NCI-H1105 (cell line): ENCODE data around the gene TEX51.
A peak's percentile ranks its signal among the peaks of the same experiment; 100 is the strongest.

Experiments
- DNase-seq: peaks from one replicate; lab custom pipeline; 2025; lab: John Stamatoyannopoulos, UW

TEX51 gene

DNA sequence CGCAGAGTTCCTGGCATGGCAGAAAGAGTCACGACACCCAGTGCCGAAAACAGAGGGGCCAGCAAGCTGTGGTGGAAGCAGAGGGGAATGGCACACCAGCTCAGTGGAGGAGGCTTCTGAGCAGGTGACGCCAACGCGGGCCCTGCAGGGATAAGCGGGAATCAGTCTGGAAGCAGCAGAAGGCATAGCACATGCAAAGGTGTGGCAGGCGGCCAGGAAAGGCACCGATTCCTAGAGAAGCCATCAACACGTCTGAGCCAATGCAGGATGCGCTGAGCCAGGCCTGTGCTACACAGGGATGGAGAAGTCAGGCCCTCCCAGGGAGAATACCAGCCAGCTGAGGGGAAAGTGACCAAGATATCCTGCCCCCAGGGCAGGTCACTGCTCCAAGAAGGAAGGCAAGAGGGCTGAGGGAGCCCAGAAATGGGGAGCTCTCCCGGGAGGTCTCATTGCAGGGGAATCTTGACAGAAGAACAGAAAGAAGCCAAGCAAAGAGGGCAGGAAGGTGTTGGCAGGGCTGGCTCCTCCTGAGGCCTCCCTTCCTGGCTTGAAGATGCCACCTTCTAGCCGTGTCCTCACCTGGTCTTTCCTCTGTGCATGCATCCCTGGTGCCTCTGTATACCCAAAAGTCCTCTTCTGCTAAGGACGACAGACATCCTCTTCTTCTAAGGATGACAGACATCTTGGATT lies 16.3 kb downstream of the TEX51 start:
- DNase-seq: no peak

- DNase-seq: no peak
Measured at GRCh38 chr2:126915903-126916302, 17.2 kb downstream of the TEX51 start.

GRCh38 chr2:126916744-126917143 lies 18.1 kb downstream of the TEX51 start:
- DNase-seq: no peak

DNA sequence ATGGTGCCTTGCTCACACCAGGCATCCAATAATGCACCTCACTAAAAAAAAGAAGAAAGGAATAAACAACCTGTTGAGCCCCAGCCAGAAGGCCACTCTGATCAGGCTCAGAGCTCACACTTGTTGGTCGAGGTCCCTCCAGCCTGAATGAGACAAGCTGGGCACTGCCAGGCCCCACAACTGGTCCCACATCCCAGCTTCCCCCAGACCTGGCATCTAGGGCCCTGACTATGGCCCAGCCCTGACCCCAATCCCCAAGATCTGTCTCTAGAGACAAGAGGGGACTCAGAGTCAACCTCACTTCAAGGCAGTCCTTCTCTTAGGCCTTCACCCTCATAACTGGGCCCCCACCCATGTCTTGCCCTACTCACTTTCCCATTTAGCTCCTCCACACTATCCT lies 22.4 kb downstream of the TEX51 start:
- no peak for DNase-seq

DNA sequence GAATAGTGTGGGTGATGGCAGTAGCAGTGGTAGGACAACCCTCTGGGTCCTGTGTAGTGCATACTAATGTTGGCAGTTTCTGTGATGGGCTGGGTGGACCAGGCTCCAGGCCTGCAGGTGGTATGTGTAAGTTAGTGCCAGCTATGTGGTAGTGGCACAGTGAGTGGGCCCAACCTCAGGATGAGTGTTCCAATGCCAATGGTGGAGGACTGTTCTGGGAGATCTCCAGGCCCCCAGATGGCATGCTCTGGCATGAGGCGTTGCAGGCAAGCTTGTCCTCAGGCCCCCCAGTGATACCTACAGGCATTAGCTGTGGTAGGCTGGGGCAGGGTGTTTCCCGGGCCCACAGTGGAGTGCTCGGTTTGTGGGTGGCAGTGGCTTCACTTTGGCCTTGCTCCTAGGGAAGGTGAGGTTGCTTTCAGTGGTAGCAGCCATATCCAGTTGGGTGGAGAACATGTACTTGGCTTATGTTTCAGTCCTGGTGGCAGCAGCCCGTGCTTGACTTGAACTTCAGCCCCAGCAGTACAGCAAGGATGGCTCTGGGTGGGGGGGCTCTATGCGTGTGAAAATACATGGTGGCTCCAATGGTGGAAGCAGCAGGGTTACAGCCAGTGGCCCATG lies 32.4 kb downstream of the TEX51 start:
- DNase-seq: no peak

DNA sequence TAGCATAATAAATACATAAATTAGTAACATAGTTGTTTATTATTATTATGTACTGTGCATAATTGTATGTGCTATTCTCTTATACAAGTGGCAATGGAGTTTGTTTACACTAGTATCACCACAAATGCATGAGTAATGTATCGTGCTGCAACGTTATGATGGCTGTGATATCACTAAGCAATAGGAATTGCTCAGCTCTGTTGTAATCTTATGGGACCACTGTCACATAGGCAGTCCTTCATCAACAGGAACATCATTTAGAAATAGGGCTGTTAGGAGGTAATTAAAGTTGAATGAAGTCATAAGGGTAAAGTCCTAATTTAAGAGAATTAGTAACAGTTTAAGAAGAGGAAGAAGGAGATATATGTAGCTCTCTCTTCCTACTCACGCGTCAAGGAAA lies 33.8 kb downstream of the TEX51 start:
- DNase-seq: no peak

DNA sequence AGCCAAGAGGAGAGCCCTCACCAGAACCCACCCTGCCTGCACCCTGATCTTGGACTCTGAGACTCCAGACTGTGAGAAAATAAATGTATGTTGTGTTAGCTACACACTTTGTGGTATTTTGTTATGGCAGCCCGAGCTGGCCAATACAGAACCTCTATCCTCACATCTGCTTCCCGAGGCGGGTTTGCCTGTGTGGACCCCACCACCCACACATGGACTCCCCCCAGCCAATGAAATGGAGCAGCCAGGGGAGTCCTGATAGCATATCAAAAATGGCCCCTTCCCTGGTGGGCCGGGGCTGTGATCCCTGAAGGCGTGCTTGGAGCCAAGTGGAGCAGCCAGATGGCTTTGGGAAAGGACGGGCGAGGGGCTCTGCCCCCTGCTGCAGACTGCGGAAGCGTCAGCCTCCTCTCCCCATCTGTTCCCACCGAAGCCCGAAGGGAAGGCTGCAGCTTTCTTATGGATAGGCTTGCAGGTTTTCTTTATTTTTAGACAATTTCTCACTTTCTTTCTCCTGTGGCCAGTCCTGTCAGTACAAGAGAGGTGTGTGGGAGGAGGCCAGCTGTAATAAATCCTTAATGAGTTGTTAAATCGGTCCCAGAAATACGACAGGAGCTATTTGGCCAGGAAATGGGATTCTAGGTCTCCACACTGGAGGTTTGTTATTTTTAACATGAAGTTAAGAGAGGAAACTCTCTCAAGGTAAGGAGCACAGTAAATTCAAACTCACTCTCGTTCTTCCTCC lies 34.4 kb downstream of the TEX51 start:
- DNase-seq: no peak

GRCh38 chr2:126933711-126934091 lies 35.0 kb downstream of the TEX51 start:
- DNase-seq: no peak

DNA sequence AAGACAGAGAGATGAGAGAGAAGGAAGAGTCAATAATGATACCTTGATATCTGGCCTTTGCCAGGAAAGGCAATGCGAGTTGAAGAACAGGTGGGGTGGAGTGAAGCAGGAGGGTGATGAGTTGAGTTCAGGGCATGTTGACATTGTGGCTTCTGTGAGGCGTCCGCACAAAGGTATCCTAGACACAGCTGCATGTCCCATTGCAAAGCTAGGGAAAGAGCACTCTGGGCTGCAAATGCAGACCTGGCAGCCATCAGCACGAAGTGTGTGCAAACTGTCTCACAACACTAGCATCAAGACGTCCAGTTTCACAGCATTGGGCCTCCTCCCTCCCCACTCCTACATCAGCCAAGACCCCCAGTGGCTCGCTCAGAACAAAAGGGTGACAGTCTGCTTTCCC lies 36.1 kb downstream of the TEX51 start:
- DNase-seq: no peak

- no peak for DNase-seq
Measured at GRCh38 chr2:126935774-126936173, 37.1 kb downstream of the TEX51 start.

GRCh38 chr2:126936219-126936723 lies 37.6 kb downstream of the TEX51 start:
- no peak for DNase-seq

GRCh38 chr2:126940331-126940730 lies 41.6 kb downstream of the TEX51 start:
- DNase-seq: no peak

GRCh38 chr2:126942427-126943203 lies 43.9 kb downstream of the TEX51 start:
- no peak for DNase-seq

DNA sequence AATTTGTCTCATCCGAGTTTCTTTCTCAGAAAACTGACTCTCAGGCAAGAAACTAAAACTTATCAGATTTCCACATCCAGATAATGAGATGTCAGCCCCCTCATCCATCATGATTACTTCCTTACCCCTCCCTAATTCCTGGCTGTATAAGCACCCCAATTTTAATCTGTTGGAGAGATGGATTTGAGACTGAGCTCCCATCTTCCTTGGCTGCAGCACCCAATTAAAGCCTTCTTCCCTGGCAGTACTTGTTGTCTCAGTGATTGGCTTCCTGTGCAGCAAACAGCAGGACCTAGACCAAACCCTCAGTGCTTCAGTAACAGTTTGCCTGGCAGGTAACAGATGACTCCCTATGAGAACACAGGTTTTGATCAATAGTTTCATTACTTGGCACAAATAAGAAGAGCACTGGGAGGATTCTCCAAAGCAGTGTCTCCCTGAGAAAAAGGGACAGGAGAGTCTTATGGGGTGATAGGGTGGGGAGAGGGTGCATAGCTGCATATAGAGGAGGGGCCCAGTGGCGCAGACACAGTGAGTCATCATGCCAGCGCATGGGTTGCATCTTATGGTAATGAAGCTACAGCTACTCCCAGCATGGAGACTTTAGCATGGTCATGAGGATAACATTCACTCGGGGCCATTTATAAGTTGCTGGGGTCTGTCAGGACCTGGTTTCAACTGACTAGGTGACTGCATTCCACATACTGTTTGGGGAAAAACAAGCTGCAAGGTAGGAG lies 45.1 kb downstream of the TEX51 start:
- DNase-seq: no peak

- DNase-seq: peak; percentile 7
Measured at GRCh38 chr2:126945118-126945517, 46.4 kb downstream of the TEX51 start.

GRCh38 chr2:126946318-126947102 lies 47.8 kb downstream of the TEX51 start:
- no peak for DNase-seq

DNA sequence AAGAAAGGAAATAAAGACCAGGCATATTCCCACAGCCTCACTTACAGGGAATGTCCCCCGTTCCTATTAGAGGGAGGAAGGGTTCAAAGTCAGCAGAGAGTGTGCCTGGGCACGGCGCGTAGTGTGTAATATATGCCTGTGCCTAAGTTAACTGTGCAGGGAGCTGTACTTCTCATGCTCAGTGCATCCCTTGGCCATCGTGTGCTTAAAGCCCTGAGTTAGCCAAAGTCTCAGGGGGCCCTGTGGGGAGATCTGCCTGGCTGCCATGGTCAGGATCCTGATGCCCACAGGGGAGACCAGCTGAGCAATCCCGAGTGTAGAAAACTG lies 48.4 kb downstream of the TEX51 start:
- DNase-seq: no peak

- no peak for DNase-seq
Measured at GRCh38 chr2:126949775-126950174, 51.1 kb downstream of the TEX51 start.

GRCh38 chr2:126950504-126950903 lies 51.8 kb downstream of the TEX51 start:
- no peak for DNase-seq
